WTC11 (cell line): Measurements from ENCODE around the gene ROBO2.

Experiments used
- CBFB ChIP-seq: sonication (generic); formaldehyde crosslinking; IDR thresholded peaks from 2 replicates; pipeline ENCODE4 v1.8.1; 2022; ENCODE audit warnings: mild to moderate bottlenecking, low read depth, missing genetic modification reagents
- CREB1 ChIP-seq: sonication (generic); formaldehyde crosslinking; IDR thresholded peaks from 2 replicates; pipeline ENCODE4 v1.8.0; 2023; ENCODE audit warnings: mild to moderate bottlenecking, missing genetic modification reagents
- EMX1 ChIP-seq: fragments of 250-450 bp; sonication (Bioruptor Pico); IDR thresholded peaks from 2 replicates; pipeline ENCODE4 v1.8.0; 2021; ENCODE audit warnings: mild to moderate bottlenecking
- ESRRA ChIP-seq: sonication (generic); formaldehyde crosslinking; IDR thresholded peaks from 2 replicates; pipeline ENCODE4 v1.8.1; 2022; ENCODE audit warnings: mild to moderate bottlenecking, missing genetic modification reagents, borderline replicate concordance
- IRF2 ChIP-seq: sonication (generic); formaldehyde crosslinking; IDR thresholded peaks from 2 replicates; pipeline ENCODE4 v1.8.0; 2022; ENCODE audit warnings: low read depth, missing genetic modification reagents, borderline replicate concordance
- MXD4 ChIP-seq: fragments of 250-450 bp; sonication (Bioruptor Pico); IDR thresholded peaks from 2 replicates; pipeline ENCODE4 v1.8.0; 2021; ENCODE audit warnings: mild to moderate bottlenecking, moderate library complexity, borderline replicate concordance
- TF ChIP-seq, protein P1 (sequence below): sonication (generic); formaldehyde crosslinking; IDR thresholded peaks from 2 replicates; pipeline ENCODE4 v1.8.0; 2022; ENCODE audit warnings: mild to moderate bottlenecking, missing genetic modification reagents
- TF ChIP-seq, protein P2 (sequence below): fragments of 200-600 bp; IDR thresholded peaks from 2 replicates; pipeline ENCODE4 v1.8.0; 2022; ENCODE audit warnings: antibody characterized with exemption
- TF ChIP-seq, protein P3 (sequence below): sonication (generic); formaldehyde crosslinking; IDR thresholded peaks from 2 replicates; pipeline ENCODE4 v1.8.1; 2022; ENCODE audit warnings: low read depth, mild to moderate bottlenecking, moderate library complexity, missing genetic modification reagents, borderline replicate concordance
- TF ChIP-seq, protein P4 (sequence below): sonication (generic); formaldehyde crosslinking; IDR thresholded peaks from 2 replicates; pipeline ENCODE4 v1.8.0; 2023; ENCODE audit warnings: mild to moderate bottlenecking, missing genetic modification reagents
- TF ChIP-seq, protein P5 (sequence below): fragments of 250-450 bp; sonication (Bioruptor Pico); IDR thresholded peaks from 2 replicates; pipeline ENCODE4 v1.9.0; 2021; ENCODE audit warnings: moderate library complexity, mild to moderate bottlenecking, inconsistent platforms, borderline replicate concordance
- TF ChIP-seq, protein P6 (sequence below): sonication (generic); formaldehyde crosslinking; IDR thresholded peaks from 2 replicates; pipeline ENCODE4 v1.8.0; 2023; ENCODE audit warnings: missing genetic modification reagents, mild to moderate bottlenecking, borderline replicate concordance

DNA sequence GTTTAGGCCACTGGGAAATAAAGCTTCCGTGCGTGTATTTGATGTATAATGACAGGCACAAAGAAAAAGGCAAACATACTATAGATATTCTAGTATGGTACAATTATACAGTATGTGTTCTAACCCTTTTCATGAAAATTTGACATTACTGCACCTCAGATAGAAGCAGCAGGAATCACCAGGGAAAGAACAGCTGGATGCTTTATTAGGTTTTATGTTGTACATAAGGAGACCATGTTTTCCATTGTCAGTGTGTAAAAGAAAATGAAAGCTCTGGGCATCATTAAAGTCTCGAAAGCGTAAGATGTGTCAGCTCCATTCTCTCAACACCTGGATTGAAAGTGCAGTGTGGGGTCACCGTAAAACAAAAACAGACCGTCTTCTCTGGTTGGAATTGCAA lies 302.1 kb downstream of the ROBO2 start:
- TF ChIP-seq IRF2 (CRISPR knock-in tag) (no peak), EMX1 (CRISPR knock-in tag) (no peak), CREB1 (CRISPR knock-in tag) (no peak), ESRRA (CRISPR knock-in tag) (no peak), CBFB (no peak), MXD4 (CRISPR knock-in tag) (no peak)
- TF ChIP-seq, protein P1, sequence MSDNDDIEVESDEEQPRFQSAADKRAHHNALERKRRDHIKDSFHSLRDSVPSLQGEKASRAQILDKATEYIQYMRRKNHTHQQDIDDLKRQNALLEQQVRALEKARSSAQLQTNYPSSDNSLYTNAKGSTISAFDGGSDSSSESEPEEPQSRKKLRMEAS (CRISPR knock-in tag), result no peak
- TF ChIP-seq, protein P2, sequence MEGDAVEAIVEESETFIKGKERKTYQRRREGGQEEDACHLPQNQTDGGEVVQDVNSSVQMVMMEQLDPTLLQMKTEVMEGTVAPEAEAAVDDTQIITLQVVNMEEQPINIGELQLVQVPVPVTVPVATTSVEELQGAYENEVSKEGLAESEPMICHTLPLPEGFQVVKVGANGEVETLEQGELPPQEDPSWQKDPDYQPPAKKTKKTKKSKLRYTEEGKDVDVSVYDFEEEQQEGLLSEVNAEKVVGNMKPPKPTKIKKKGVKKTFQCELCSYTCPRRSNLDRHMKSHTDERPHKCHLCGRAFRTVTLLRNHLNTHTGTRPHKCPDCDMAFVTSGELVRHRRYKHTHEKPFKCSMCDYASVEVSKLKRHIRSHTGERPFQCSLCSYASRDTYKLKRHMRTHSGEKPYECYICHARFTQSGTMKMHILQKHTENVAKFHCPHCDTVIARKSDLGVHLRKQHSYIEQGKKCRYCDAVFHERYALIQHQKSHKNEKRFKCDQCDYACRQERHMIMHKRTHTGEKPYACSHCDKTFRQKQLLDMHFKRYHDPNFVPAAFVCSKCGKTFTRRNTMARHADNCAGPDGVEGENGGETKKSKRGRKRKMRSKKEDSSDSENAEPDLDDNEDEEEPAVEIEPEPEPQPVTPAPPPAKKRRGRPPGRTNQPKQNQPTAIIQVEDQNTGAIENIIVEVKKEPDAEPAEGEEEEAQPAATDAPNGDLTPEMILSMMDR, result no peak
- TF ChIP-seq, protein P3, sequence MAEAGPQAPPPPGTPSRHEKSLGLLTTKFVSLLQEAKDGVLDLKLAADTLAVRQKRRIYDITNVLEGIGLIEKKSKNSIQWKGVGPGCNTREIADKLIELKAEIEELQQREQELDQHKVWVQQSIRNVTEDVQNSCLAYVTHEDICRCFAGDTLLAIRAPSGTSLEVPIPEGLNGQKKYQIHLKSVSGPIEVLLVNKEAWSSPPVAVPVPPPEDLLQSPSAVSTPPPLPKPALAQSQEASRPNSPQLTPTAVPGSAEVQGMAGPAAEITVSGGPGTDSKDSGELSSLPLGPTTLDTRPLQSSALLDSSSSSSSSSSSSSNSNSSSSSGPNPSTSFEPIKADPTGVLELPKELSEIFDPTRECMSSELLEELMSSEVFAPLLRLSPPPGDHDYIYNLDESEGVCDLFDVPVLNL (CRISPR knock-in tag), result no peak
- TF ChIP-seq, protein P4, sequence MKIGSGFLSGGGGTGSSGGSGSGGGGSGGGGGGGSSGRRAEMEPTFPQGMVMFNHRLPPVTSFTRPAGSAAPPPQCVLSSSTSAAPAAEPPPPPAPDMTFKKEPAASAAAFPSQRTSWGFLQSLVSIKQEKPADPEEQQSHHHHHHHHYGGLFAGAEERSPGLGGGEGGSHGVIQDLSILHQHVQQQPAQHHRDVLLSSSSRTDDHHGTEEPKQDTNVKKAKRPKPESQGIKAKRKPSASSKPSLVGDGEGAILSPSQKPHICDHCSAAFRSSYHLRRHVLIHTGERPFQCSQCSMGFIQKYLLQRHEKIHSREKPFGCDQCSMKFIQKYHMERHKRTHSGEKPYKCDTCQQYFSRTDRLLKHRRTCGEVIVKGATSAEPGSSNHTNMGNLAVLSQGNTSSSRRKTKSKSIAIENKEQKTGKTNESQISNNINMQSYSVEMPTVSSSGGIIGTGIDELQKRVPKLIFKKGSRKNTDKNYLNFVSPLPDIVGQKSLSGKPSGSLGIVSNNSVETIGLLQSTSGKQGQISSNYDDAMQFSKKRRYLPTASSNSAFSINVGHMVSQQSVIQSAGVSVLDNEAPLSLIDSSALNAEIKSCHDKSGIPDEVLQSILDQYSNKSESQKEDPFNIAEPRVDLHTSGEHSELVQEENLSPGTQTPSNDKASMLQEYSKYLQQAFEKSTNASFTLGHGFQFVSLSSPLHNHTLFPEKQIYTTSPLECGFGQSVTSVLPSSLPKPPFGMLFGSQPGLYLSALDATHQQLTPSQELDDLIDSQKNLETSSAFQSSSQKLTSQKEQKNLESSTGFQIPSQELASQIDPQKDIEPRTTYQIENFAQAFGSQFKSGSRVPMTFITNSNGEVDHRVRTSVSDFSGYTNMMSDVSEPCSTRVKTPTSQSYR (CRISPR knock-in tag), result no peak
- TF ChIP-seq, protein P5, sequence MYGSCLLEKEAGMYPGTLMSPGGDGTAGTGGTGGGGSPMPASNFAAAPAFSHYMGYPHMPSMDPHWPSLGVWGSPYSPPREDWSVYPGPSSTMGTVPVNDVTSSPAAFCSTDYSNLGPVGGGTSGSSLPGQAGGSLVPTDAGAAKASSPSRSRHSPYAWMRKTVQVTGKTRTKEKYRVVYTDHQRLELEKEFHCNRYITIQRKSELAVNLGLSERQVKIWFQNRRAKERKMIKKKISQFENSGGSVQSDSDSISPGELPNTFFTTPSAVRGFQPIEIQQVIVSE, result no peak
- TF ChIP-seq, protein P6, sequence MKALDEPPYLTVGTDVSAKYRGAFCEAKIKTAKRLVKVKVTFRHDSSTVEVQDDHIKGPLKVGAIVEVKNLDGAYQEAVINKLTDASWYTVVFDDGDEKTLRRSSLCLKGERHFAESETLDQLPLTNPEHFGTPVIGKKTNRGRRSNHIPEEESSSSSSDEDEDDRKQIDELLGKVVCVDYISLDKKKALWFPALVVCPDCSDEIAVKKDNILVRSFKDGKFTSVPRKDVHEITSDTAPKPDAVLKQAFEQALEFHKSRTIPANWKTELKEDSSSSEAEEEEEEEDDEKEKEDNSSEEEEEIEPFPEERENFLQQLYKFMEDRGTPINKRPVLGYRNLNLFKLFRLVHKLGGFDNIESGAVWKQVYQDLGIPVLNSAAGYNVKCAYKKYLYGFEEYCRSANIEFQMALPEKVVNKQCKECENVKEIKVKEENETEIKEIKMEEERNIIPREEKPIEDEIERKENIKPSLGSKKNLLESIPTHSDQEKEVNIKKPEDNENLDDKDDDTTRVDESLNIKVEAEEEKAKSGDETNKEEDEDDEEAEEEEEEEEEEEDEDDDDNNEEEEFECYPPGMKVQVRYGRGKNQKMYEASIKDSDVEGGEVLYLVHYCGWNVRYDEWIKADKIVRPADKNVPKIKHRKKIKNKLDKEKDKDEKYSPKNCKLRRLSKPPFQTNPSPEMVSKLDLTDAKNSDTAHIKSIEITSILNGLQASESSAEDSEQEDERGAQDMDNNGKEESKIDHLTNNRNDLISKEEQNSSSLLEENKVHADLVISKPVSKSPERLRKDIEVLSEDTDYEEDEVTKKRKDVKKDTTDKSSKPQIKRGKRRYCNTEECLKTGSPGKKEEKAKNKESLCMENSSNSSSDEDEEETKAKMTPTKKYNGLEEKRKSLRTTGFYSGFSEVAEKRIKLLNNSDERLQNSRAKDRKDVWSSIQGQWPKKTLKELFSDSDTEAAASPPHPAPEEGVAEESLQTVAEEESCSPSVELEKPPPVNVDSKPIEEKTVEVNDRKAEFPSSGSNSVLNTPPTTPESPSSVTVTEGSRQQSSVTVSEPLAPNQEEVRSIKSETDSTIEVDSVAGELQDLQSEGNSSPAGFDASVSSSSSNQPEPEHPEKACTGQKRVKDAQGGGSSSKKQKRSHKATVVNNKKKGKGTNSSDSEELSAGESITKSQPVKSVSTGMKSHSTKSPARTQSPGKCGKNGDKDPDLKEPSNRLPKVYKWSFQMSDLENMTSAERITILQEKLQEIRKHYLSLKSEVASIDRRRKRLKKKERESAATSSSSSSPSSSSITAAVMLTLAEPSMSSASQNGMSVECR (CRISPR knock-in tag), result no peak
